HCT116 (cell line): Measurements from ENCODE around the gene CAPNS1. TPM values are rescaled to one million over a fixed set of nuclear protein-coding genes. Genes with fewer than 3 reads are reported as not detected.

Experiments used
- ATAC-seq: fragments of 200-7000 bp; cut with Tn5 transposase; 2 replicates; pipeline ENCODE4 v1.9.1; 2020; ENCODE audit warnings: mild to moderate bottlenecking, moderate library complexity
- BruUV-seq: library from RNA; stranded (reverse); fragments of 400-500 nt; replicated peaks from 2 replicates; lab custom pipeline; 2021; lab: Mats Ljungman, UMichigan
- CTCF ChIA-PET: fragments of 300-600 bp; sonication (Branson Sonifier 250); formaldehyde crosslinking; loops from one replicate; lab custom pipeline; 2021; ENCODE audit warnings: antibody characterized with exemption; lab: Charles Lee
- POLR2A ChIA-PET: fragments of 300-600, 350-600 bp; sonication (Branson Sonifier 250); formaldehyde crosslinking; loops from one replicate; lab custom pipeline; 2021; ENCODE audit warnings: antibody characterized with exemption; lab: Charles Lee
- RAD21 ChIA-PET, 2 experiments: fragments of 300-600 bp; sonication (Branson Sonifier 250); formaldehyde crosslinking; loops; one replicate each; lab custom pipeline; 2023; ENCODE audit warnings: low total read pairs in 2 of 2; ENCODE audit not compliant: uncharacterized antibody in 2 of 2, unreplicated experiment in 2 of 2, low non-redundant PET in 1 of 2; lab: Charles Lee
- DNase-seq: peaks from one replicate; pipeline ENCODE4 v3.0.0-alpha.2; 2010; ENCODE audit warnings: low read depth, low spot score
- H2AFZ ChIP-seq: fragments of 200-600 bp; shearing (Covaris generic), sonication (generic); 2 replicates; pipeline ENCODE4 v1.6.1; 2017; ENCODE audit warnings: low read depth, mixed run types, mixed read lengths, antibody characterized with exemption, low read length; ENCODE audit not compliant: poor library complexity, severe bottlenecking
- H3K27ac ChIP-seq: 2 replicates; pipeline ENCODE4 v1.5.1; 2012; ENCODE audit warnings: low read depth, low read length
- H3K27me3 ChIP-seq: fragments of 200-600 bp; sonication (generic); 2 replicates; pipeline ENCODE4 v1.6.1; 2016; ENCODE audit warnings: mixed run types, low read length, mixed read lengths; ENCODE audit not compliant: insufficient read depth
- H3K36me3 ChIP-seq, 2 experiments: fragments of 200-500 bp in 1 of 2; fragments of 200-600 bp in 1 of 2; sonication (Bioruptor generic) in 1 of 2; sonication (generic) in 1 of 2; 2 replicates each; pipeline versions ENCODE4 v1.5.1 to v1.6.1; 2014 to 2016; ENCODE audit warnings: low read length in 2 of 2, inconsistent platforms in 1 of 2, mixed read lengths in 1 of 2, mixed run types in 1 of 2; ENCODE audit not compliant: insufficient read depth in 2 of 2, control insufficient read depth in 1 of 2
- H3K4me1 ChIP-seq, 2 experiments: fragments of 200-600 bp in 1 of 2; sonication (generic) in 1 of 2; 2 replicates each; pipeline versions ENCODE4 v1.5.1 to v1.6.1; 2012 to 2017; ENCODE audit warnings: low read length in 2 of 2, inconsistent platforms in 1 of 2, mild to moderate bottlenecking in 1 of 2, mixed read lengths in 1 of 2, mixed run types in 1 of 2, moderate library complexity in 1 of 2; ENCODE audit not compliant: insufficient read depth in 2 of 2, control insufficient read depth in 1 of 2
- H3K4me2 ChIP-seq: fragments of 200-600 bp; sonication (generic); 2 replicates; pipeline ENCODE4 v1.6.1; 2017; ENCODE audit warnings: mixed run types, low read length, mixed read lengths
- H3K4me3 ChIP-seq, 2 experiments: fragments of 200-600 bp in 1 of 2; sonication (generic) in 1 of 2; replicated peaks in 1 of 2; 2 replicates each; pipeline ENCODE4 v1.5.1; 2011 to 2016; ENCODE audit warnings: low read length in 2 of 2, control low read depth in 1 of 2, low read depth in 1 of 2, mild to moderate bottlenecking in 1 of 2, mixed read lengths in 1 of 2, mixed run types in 1 of 2
- H3K79me2 ChIP-seq: fragments of 200-600 bp; sonication (generic); 2 replicates; pipeline ENCODE4 v1.6.1; 2017; ENCODE audit warnings: mild to moderate bottlenecking, mixed run types, low read length, moderate library complexity, mixed read lengths; ENCODE audit not compliant: insufficient read depth
- H3K9ac ChIP-seq: fragments of 200-600 bp; sonication (generic); 2 replicates; pipeline ENCODE4 v1.6.1; 2016; ENCODE audit warnings: low read length, mixed read lengths
- H3K9me2 ChIP-seq: fragments of 200-600 bp; sonication (generic), shearing (Covaris generic); 2 replicates; pipeline ENCODE4 v1.6.1; 2017; ENCODE audit warnings: mixed run types, mild to moderate bottlenecking, moderate library complexity; ENCODE audit not compliant: insufficient read depth
- H3K9me3 ChIP-seq, 2 experiments: fragments of 200-500 bp in 1 of 2; fragments of 200-600 bp in 1 of 2; sonication (Bioruptor generic) in 1 of 2; sonication (generic) in 1 of 2; 2 replicates each; pipeline ENCODE4 v1.6.1; 2014 to 2017; ENCODE audit warnings: low read length in 2 of 2, mixed read lengths in 2 of 2, inconsistent platforms in 1 of 2, low read depth in 1 of 2, mild to moderate bottlenecking in 1 of 2, mixed run types in 1 of 2, moderate library complexity in 1 of 2; ENCODE audit not compliant: control insufficient read depth in 1 of 2, insufficient read depth in 1 of 2
- H4K20me1 ChIP-seq: fragments of 200-600 bp; sonication (generic), shearing (Covaris generic); 2 replicates; pipeline ENCODE4 v1.6.1; 2017; ENCODE audit warnings: mixed run types, mild to moderate bottlenecking, moderate library complexity; ENCODE audit not compliant: insufficient read depth
- CBX3 ChIP-seq: IDR thresholded peaks from 2 replicates; pipeline ENCODE4 v1.6.1; 2012; ENCODE audit warnings: low read depth
- CEBPB ChIP-seq: IDR thresholded peaks from 2 replicates; pipeline ENCODE4 v1.6.1; 2012; ENCODE audit warnings: low read depth
- EZH2 ChIP-seq: fragments of 200-600 bp; sonication (generic); IDR thresholded peaks from 2 replicates; pipeline ENCODE4 v1.6.1; 2017; ENCODE audit warnings: antibody characterized with exemption, mixed run types
- EZH2phosphoT487 ChIP-seq: fragments of 200-600 bp; IDR thresholded peaks from 2 replicates; pipeline ENCODE4 v1.6.1; 2018; ENCODE audit warnings: antibody characterized with exemption, borderline replicate concordance
- FOSL1 ChIP-seq: IDR thresholded peaks from 2 replicates; pipeline ENCODE4 v1.6.1; 2012; ENCODE audit warnings: low read depth
- JUND ChIP-seq: IDR thresholded peaks from 2 replicates; pipeline ENCODE4 v1.6.1; 2012
- RAD21 ChIP-seq: IDR thresholded peaks from 2 replicates; pipeline ENCODE4 v1.6.1; 2012; ENCODE audit warnings: low read depth, mild to moderate bottlenecking
- SIN3A ChIP-seq: IDR thresholded peaks from 2 replicates; pipeline ENCODE4 v1.6.1; 2012; ENCODE audit warnings: low read depth
- YY1 ChIP-seq: IDR thresholded peaks from 2 replicates; pipeline ENCODE4 v1.6.1; 2011; ENCODE audit warnings: low read length, low read depth, moderate library complexity, mild to moderate bottlenecking; ENCODE audit not compliant: insufficient replicate concordance; ENCODE audit errors: extremely low read depth
- ZFX ChIP-seq: fragments of 450-650 bp; IDR thresholded peaks from 2 replicates; pipeline ENCODE4 v1.6.1; 2017
- intact Hi-C: fragments of 100-400 bp; cut with micrococcal nuclease; formaldehyde crosslinking; loops from 2 replicates; pipeline ENCODE4 v1.10.0; 2022
- total RNA-seq: library from RNA; stranded (reverse); gene quantifications from one replicate; pipeline ENCODE4 v1.2.1, GENCODE V29; 2021; ENCODE audit not compliant: unreplicated experiment
- TF ChIP-seq, protein P1 (sequence below): IDR thresholded peaks from 2 replicates; pipeline ENCODE4 v1.6.1; 2012
- TF ChIP-seq, protein P2 (sequence below), 3 experiments: fragments of 200-600 bp in 1 of 3; sonication (generic) in 1 of 3; IDR thresholded peaks in 2 of 3; conservative IDR thresholded peaks in 1 of 3; 2 replicates each; pipeline ENCODE4 v1.5.1; 2012 to 2017; ENCODE audit warnings: low read depth in 2 of 3, low read length in 2 of 3, antibody characterized with exemption in 1 of 3, borderline replicate concordance in 1 of 3, control low read depth in 1 of 3, mild to moderate bottlenecking in 1 of 3, mixed read lengths in 1 of 3, mixed run types in 1 of 3, moderate library complexity in 1 of 3; ENCODE audit not compliant: insufficient read depth in 1 of 3
- TF ChIP-seq, protein P3 (sequence below): IDR thresholded peaks from 2 replicates; pipeline ENCODE4 v1.6.1; 2012; ENCODE audit warnings: low read depth
- TF ChIP-seq, protein P4 (sequence below): IDR thresholded peaks from 2 replicates; pipeline ENCODE4 v1.6.1; 2012
- TF ChIP-seq, protein P5 (sequence below): IDR thresholded peaks from 2 replicates; pipeline ENCODE4 v1.6.1; 2011; ENCODE audit warnings: mild to moderate bottlenecking, low read length, moderate library complexity; ENCODE audit not compliant: insufficient replicate concordance; ENCODE audit errors: extremely low read depth

CAPNS1 gene
- total RNA-seq, 1 experiment from 2014 or later = 621 TPM

DNA sequence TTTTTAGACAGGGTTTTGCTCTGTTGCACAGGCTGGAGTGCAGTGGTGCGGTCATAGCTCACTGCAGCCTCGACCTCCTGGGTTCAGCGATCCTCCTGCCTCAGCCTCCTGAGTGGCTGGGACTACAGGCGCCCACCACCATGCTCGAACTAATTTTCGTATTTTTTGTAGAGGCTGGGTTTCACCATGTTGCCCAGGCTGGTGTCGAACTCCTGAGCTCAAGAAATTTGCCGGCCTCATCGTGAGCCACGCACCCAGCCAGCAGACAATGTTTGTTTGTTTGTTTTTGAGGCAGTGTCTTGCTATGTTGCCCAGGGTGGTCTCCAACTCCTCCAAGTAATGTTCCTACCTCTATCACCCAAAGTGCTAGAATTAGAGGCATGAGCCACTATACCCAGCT is 13.3 kb downstream of the CAPNS1 start:
- POLR2A ChIA-PET = interaction anchor here (1.4 kb wide), 1 partner anchor 9 kb away, joined by 3 read pairs; no protein-coding TSS in a partner anchor
- BruUV-seq = no TSS peak
- Histone ChIP-seq H3K9me2 (no peaks in the 10 kb centered on the region), H3K4me3 (no peak overlapping the region), H3K9me3 (no peaks in the 10 kb centered on the region)
- CTCF ChIA-PET = no interaction called here
- TF ChIP-seq FOSL1 (no peak), CBX3 (no peak), YY1 (no peak), RAD21 (no peak), EZH2 (no peak), EZH2phosphoT487 (no peak), CEBPB (no peak), SIN3A (no peak), ZFX (no peak), JUND (no peak)
- TF ChIP-seq, protein P1, sequence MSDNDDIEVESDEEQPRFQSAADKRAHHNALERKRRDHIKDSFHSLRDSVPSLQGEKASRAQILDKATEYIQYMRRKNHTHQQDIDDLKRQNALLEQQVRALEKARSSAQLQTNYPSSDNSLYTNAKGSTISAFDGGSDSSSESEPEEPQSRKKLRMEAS = no peak
- TF ChIP-seq, protein P2, sequence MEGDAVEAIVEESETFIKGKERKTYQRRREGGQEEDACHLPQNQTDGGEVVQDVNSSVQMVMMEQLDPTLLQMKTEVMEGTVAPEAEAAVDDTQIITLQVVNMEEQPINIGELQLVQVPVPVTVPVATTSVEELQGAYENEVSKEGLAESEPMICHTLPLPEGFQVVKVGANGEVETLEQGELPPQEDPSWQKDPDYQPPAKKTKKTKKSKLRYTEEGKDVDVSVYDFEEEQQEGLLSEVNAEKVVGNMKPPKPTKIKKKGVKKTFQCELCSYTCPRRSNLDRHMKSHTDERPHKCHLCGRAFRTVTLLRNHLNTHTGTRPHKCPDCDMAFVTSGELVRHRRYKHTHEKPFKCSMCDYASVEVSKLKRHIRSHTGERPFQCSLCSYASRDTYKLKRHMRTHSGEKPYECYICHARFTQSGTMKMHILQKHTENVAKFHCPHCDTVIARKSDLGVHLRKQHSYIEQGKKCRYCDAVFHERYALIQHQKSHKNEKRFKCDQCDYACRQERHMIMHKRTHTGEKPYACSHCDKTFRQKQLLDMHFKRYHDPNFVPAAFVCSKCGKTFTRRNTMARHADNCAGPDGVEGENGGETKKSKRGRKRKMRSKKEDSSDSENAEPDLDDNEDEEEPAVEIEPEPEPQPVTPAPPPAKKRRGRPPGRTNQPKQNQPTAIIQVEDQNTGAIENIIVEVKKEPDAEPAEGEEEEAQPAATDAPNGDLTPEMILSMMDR (IDR thresholded peaks at IDR 0.05 in 2 of 3, conservative IDR thresholded peaks at IDR 0.05 in 1 of 3; ENCODE audit: borderline replicate concordance in 1 of 3, insufficient read depth in 1 of 3, low read depth in 2 of 3, low read length in 2 of 3) = no peak
- TF ChIP-seq, protein P3, sequence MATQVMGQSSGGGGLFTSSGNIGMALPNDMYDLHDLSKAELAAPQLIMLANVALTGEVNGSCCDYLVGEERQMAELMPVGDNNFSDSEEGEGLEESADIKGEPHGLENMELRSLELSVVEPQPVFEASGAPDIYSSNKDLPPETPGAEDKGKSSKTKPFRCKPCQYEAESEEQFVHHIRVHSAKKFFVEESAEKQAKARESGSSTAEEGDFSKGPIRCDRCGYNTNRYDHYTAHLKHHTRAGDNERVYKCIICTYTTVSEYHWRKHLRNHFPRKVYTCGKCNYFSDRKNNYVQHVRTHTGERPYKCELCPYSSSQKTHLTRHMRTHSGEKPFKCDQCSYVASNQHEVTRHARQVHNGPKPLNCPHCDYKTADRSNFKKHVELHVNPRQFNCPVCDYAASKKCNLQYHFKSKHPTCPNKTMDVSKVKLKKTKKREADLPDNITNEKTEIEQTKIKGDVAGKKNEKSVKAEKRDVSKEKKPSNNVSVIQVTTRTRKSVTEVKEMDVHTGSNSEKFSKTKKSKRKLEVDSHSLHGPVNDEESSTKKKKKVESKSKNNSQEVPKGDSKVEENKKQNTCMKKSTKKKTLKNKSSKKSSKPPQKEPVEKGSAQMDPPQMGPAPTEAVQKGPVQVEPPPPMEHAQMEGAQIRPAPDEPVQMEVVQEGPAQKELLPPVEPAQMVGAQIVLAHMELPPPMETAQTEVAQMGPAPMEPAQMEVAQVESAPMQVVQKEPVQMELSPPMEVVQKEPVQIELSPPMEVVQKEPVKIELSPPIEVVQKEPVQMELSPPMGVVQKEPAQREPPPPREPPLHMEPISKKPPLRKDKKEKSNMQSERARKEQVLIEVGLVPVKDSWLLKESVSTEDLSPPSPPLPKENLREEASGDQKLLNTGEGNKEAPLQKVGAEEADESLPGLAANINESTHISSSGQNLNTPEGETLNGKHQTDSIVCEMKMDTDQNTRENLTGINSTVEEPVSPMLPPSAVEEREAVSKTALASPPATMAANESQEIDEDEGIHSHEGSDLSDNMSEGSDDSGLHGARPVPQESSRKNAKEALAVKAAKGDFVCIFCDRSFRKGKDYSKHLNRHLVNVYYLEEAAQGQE = no peak
- TF ChIP-seq, protein P4, sequence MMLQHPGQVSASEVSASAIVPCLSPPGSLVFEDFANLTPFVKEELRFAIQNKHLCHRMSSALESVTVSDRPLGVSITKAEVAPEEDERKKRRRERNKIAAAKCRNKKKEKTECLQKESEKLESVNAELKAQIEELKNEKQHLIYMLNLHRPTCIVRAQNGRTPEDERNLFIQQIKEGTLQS = no peak
- TF ChIP-seq, protein P5, sequence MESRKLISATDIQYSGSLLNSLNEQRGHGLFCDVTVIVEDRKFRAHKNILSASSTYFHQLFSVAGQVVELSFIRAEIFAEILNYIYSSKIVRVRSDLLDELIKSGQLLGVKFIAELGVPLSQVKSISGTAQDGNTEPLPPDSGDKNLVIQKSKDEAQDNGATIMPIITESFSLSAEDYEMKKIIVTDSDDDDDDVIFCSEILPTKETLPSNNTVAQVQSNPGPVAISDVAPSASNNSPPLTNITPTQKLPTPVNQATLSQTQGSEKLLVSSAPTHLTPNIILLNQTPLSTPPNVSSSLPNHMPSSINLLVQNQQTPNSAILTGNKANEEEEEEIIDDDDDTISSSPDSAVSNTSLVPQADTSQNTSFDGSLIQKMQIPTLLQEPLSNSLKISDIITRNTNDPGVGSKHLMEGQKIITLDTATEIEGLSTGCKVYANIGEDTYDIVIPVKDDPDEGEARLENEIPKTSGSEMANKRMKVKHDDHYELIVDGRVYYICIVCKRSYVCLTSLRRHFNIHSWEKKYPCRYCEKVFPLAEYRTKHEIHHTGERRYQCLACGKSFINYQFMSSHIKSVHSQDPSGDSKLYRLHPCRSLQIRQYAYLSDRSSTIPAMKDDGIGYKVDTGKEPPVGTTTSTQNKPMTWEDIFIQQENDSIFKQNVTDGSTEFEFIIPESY = no peak
- TF ChIP-seq, all 23 proteins: peak for 0
- RAD21 ChIA-PET = no interaction called here
- peaks cover 15 to 31% of the 10 kb centered on the region in 2 experiments for H3K36me3 ChIP-seq
- H2AFZ ChIP-seq = no peak overlapping the region
- no peaks in the 10 kb centered on the region for H3K4me1 ChIP-seq
- no peaks in the 10 kb centered on the region for H3K27me3 ChIP-seq
- H3K4me2 ChIP-seq = no peak overlapping the region
- ATAC-seq (no peak), DNase-seq (no peak)
- 0 out of 2 replicates have a peak, but pooled peaks cover 6% of the 10 kb centered on the region for H3K79me2 ChIP-seq
- intact Hi-C loops = no loop called here
- H4K20me1 ChIP-seq = no peaks in the 10 kb centered on the region
- H3K27ac ChIP-seq = no peak overlapping the region
- H3K9ac ChIP-seq = no peak overlapping the region
